ENCODE data around the gene CELF4.

CELF4 gene

GRCh38 chr18:37572736-37573135, 7.1 kb upstream of the CELF4 start:
- DNase-seq (ENCODE audit: low spot score), result no peak

- DNase-seq (ENCODE audit: low spot score), result no peak
Observed at GRCh38 chr18:37571266-37571665, 5.7 kb upstream of the CELF4 start.

- DNase-seq (ENCODE audit: low spot score), result no peak
Observed at GRCh38 chr18:37570336-37570930, 4.8 kb upstream of the CELF4 start.

GRCh38 chr18:37568671-37569070, 3.1 kb upstream of the CELF4 start:
- no peak for DNase-seq (ENCODE audit: low spot score)

- DNase-seq (ENCODE audit: low spot score), result no peak
Observed at GRCh38 chr18:37567994-37568359, 2.4 kb upstream of the CELF4 start.

- DNase-seq (ENCODE audit: low spot score), result no peak
Observed at GRCh38 chr18:37567061-37567993, 1.7 kb upstream of the CELF4 start.

GRCh38 chr18:37566479-37567060, 972 bp upstream of the CELF4 start:
- DNase-seq (ENCODE audit: low spot score), result no peak

DNA sequence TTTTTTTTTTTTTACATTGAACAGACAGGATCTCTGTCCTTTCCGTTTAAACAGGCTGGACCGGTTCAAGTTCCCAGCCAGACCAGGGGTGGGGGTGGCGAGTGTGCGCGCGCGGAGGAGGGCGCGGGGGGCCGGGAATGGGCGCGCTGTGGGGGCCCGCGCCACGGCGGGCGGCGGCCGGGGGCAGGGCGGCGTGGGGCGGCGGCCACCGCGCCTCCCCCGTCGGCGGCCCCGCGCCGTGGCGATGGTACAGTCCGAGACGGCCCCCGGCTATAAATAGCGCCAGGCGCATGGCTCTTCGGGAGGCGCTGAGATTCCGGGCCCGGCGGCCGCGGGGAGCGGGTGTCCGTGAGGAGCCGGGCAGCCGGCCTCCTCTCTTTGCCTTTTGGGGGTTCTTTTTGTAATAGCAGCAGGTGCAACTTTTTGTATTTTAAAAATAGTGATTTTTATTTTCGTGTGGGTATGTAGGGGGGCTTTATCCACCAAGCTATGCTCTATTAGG, 430 bp upstream of the CELF4 start:
- DNase-seq (ENCODE audit: low spot score), result no peak

DNA sequence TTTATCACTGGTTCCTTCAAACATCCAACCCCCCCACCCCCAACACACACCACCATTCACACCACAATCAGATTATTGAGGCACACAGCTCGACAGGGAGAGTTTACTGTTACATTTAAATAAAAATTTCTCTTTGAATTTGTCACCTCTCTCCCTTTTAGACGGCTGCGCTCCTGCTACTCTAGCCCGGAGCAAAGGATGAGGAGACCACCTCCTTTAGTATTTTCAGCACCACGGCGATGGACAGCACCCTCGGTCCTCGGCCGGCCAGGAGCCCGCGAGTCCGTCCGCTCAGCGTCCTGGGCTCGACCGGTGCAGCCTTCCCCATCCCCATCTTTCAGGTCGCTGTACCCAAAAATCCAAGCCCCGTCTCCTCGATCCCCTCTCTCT, 892 bp downstream of the CELF4 start:
- no peak for DNase-seq (ENCODE audit: low spot score)

DNA sequence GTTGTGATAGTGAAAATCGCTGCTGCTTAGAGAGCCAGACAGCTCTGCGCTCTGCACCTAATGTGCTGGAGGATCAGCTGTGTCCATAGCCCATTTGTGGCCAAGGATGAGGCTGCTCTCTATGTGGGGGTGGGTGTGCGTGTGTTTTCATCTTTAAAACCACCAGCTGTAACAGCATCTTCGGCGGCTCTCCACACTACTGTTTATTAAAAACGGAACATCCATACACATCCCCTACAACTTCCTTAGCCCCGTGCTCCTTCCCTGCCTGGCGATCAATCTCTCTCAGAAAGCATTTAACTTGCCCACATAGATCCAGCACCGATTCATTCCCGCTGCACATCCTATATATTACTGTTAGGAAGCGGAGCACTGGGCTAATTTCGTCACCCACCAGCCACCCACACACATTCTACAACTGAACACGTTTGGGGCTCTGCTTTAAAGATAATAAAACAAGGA, 1.6 kb downstream of the CELF4 start:
- DNase-seq (ENCODE audit: low spot score), result no peak

- DNase-seq (ENCODE audit: low spot score), result no peak
Observed at GRCh38 chr18:37561986-37562385, 3.6 kb downstream of the CELF4 start.

DNA sequence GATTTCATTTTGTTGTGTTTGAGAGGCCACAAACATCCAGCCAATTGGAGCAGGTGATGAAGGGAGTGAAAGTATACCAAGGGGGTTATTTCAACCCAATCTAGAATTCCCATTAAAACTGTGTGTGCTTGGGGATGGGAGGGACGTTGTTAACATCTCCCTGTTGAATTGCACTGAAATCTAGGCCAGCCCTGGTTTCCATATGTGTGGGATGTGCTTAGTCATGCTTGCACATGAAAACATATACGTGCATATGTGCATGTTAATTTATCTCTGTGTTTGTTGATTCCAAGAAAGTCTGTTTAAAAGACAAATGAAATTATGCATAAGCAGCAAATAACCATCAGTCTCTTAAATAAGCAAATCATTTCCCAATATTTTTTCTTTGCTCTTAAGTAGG, 5.6 kb downstream of the CELF4 start:
- DNase-seq (ENCODE audit: low spot score), result no peak

- no peak for DNase-seq (ENCODE audit: low spot score)
Observed at GRCh38 chr18:37559194-37559593, 6.4 kb downstream of the CELF4 start.

GRCh38 chr18:37554399-37554787, 11.2 kb downstream of the CELF4 start:
- no peak for DNase-seq (ENCODE audit: low spot score)

DNA sequence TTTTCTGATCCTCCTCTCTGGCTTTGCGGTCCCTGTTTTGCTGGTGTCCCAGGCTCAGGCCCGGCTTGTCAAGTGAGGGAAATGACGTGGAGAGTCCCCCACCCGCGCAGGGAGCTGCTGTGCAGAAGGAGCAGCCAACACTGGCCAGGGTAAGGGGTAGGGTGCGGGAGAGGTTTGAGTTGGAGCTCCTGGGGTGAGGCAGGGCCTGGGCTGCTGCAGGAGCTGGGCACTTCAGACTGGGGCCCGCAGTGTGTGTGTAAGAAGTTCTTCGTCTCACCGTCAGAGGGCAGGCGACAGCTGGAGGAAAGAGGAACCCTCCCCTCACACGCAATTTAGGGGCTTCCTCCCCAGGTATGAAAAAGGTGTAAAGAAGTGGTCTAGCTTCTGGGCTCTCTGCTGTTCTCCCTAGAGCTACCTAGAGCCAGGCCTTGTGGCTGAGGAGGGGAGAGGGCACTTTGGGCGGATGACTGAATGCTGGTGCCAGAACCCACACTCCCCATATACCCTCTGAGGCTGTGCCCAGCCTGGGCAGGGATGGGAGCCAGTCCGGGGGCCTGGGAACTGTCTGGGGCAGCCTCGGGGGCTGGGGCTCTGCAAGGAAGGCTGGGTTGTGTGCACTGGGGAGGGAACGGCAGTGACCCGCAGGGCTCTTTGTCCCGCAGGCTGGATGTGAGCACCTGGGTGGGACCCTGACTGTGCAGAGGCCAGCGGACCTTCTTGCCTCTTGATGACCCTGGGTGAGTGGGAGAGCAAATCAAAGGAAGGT, 11.8 kb downstream of the CELF4 start:
- DNase-seq (ENCODE audit: low spot score), result no peak

DNA sequence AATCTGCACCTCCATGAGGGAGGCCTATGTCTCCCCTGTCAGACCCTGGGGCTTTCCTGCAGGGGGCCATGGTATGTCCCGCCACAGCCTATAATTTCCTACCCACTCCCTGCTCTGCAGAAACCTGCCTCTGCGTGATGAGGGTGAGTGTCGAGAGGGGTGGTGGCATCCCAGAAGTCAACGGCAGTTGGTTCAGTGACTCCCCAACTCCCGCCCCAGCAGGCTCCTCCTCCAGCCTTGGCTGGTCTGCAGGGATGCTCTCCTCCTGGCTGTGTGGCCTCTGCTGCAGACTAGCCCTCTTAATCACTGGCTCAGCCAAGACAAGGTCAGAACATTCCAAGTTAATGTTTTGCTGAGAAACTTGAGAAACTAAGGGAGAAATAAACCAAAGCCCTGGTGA, 13.3 kb downstream of the CELF4 start:
- no peak for DNase-seq (ENCODE audit: low spot score)

DNA sequence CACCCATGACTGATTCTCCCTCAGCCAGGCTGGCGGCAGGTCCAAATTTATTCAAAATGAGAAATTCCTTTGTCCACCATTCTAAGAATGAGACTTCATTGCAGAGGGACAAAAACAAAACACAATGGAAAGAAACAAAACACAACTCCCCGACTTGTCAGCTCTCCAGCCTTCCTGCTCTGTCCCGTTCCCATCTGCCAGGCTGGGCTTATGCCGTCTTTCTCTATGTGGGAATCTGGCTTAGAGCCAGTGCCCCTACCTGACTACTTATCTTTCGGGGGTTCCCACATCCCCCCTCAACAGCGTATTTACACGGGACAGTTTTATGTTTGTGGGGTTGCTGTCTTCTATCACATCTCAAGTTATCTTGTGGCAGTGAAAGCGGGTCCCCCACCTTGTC, 13.8 kb downstream of the CELF4 start:
- no peak for DNase-seq (ENCODE audit: low spot score)

DNA sequence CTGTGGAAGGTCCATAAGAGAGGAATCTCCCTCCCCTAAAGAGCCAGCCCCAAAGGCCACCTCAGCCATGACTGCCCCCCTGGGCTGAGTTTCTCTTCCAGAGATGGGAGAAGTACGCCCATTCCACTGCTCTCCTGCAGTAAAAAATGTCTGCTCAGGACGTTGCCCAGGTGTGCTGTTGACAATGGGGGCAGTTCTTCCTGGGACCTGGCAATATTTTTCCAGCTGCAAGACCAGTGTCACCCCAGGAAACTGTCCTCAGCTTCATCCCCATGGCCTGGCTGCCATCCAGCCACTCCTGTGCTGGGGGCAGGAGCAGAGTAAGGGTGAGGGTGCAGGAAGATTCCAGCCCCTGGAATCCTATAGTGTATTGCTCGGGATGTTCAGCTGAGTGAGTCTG, 14.3 kb downstream of the CELF4 start:
- DNase-seq (ENCODE audit: low spot score), result no peak

- no peak for DNase-seq (ENCODE audit: low spot score)
Observed at GRCh38 chr18:37550118-37550875, 15.3 kb downstream of the CELF4 start.

- no peak for DNase-seq (ENCODE audit: low spot score)
Observed at GRCh38 chr18:37548679-37549289, 16.8 kb downstream of the CELF4 start.

DNA sequence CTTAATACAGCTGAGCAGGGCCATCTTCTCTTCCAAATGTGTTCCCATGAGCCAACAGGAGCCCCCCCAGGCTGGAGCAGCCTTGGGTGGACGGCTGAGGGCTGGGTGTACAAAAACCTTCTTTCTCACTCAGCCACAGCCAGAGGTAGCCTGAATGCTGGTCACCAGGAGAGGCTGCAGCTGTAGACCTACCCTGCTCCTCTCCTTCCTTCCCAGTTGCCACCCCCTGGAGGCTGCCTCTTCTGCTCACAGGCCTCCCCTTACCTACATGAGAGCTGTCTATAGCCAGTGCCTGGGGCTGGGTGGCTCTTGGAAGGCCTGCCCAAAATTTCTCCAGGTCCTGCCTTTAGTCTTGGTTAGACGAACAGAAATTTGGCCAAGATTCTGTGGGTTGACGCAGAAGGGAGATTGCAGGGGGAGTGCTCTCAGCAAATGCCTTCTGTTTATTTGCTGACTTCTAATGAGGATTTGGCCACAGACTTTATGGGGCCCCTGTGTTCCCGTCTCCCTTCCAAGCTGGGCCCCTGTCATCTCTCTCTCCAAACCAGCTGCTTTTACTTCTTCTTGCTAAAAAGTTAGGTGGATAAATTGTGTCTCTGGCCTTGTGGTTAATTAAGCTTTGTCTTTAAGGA, 18.3 kb downstream of the CELF4 start:
- no peak for DNase-seq (ENCODE audit: low spot score)
